Brain microvascular endothelial cell (primary cell): ENCODE results near the gene KANK4.
A peak's percentile ranks its signal among the peaks of the same experiment; 100 is the strongest.

ENCODE experiments used
- DNase-seq: peaks from one replicate; pipeline ENCODE4 v3.0.0-alpha.2; 2020
- H3K27ac ChIP-seq: fragments of 250-450 bp; sonication (Bioruptor Pico); 2 replicates; pipeline ENCODE4 v1.5.1; 2020; ENCODE audit warnings: mild to moderate bottlenecking, moderate library complexity
- H3K27me3 ChIP-seq: fragments of 250-450 bp; sonication (Bioruptor Pico); replicated peaks from 2 replicates; pipeline ENCODE4 v1.5.1; 2020; ENCODE audit warnings: mild to moderate bottlenecking
- H3K36me3 ChIP-seq: fragments of 250-450 bp; sonication (Bioruptor Pico); replicated peaks from 2 replicates; pipeline ENCODE4 v1.5.1; 2020; ENCODE audit warnings: mild to moderate bottlenecking
- H3K4me3 ChIP-seq: 2 replicates; pipeline ENCODE4 v1.5.1; 2011; ENCODE audit warnings: low read depth, mild to moderate bottlenecking, control low read depth, low read length, moderate library complexity
- CTCF ChIP-seq: IDR thresholded peaks from 2 replicates; pipeline ENCODE4 v1.5.1; 2011; ENCODE audit warnings: low read depth, mild to moderate bottlenecking, moderate library complexity, low read length, control low read depth, inconsistent platforms; ENCODE audit errors: missing control alignments
- in situ Hi-C: cut with HindIII; loops from 2 replicates; pipeline ENCODE4 v1.10.0; 2017; ENCODE audit warnings: low sequenced_read_pairs, low pct_ligation_motif_present

The KANK4 gene

GRCh38 chr1:62342270-62342669, 23.0 kb upstream of the KANK4 start:
- in situ Hi-C loops, result no loop called here
- H3K27me3 ChIP-seq, result no peaks in the 10 kb centered on the region

DNA sequence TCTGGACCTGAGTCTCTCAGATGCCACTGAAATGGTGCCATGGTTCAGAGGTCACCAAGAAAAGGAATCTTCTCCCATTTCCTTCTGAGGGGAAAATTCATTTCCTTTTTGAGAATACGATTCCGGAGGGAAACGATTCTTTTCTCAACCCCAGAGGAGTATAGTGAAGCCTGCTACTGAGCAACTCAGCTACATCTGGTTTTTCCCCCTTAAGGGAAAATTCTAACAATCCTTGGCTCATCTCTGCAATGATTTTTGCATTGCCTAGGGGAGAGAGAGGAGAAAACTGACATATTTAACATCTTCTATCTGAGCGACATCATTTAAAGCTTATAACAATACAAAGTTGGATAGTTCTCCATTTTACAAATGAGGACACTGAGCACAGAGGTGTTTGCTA, 22.4 kb upstream of the KANK4 start:
- no peak overlapping the region for H3K27ac ChIP-seq
- DNase-seq, result no peak
- in situ Hi-C loops, result no loop called here
- H3K27me3 ChIP-seq, result no peaks in the 10 kb centered on the region
- no peak for TF ChIP-seq CTCF
- H3K4me3 ChIP-seq, result no peak overlapping the region
- H3K36me3 ChIP-seq, result no peaks in the 10 kb centered on the region

More at GRCh38 chr1:62342270-62342669, 23.0 kb upstream of the KANK4 start:
- Histone ChIP-seq H3K36me3 (no peaks in the 10 kb centered on the region), H3K4me3 (no peak overlapping the region), H3K27ac (no peak overlapping the region)
- no peak for DNase-seq
- TF ChIP-seq CTCF, result no peak

DNA sequence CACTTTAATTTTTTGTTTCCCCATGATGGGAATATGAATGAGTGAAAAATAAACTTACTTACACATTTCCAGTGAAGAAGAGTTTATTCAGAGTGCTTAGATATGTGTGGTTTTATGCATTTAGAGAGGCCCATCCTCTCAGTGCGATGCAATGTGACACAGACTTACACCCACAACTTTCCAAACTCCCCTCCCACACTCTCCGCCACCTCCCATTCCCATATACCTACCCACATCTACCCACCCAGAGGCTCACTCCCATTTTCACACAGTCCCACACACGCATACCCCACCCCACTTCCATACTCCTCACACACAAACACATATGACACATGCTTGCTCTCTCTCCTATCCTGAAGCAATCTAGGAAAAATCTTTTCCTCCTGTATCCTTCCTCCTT, 21.9 kb upstream of the KANK4 start:
- no peak for TF ChIP-seq CTCF
- H3K27me3 ChIP-seq, result no peaks in the 10 kb centered on the region
- H3K36me3 ChIP-seq, result no peaks in the 10 kb centered on the region
- no peak for DNase-seq
- no peak overlapping the region for H3K4me3 ChIP-seq
- in situ Hi-C loops, result no loop called here
- no peak overlapping the region for H3K27ac ChIP-seq

- TF ChIP-seq CTCF, result peak; percentile 52
- peak; percentile 10 for DNase-seq
- Histone ChIP-seq H3K27ac (no peak overlapping the region), H3K36me3 (no peaks in the 10 kb centered on the region), H3K27me3 (no peaks in the 10 kb centered on the region), H3K4me3 (no peak overlapping the region)
- in situ Hi-C loops, result no loop called here
Measured at GRCh38 chr1:62337706-62338631, 18.7 kb upstream of the KANK4 start.

DNA sequence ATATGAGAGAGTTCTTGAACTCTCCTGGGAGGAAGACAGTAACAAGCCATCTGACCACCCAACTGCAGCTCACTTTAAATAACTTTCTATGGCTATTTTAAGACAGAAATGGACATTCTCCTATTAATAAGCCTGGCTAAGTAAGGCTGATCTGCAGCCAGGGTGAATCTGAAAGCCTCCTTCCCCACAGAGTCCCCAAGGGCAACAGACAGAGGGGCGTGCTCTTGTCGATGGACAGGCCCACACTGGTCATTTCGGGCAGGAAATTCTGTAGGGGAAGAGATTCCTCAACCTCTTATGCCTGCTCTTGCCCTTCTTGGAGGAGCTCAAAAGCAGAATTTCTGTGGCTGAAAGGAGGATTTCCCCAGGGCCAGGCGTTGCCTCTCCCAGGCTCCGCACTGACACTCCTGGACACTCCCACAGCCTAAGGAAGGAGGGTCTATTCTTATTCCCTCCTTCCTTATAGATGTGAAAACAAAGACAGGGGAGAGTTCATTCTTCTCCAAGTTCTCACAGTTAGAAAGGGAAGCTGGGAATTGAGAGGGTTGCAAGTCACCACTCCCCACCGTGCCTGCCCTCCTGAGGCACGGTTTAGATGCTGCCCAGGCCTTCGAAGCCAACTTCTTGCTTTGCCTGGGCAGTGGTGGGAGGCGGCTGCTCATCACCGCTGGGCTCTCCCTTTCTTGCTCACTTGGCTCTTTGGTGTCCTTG, 17.9 kb upstream of the KANK4 start:
- no peak for TF ChIP-seq CTCF
- H3K4me3 ChIP-seq, result no peak overlapping the region

More for the DNA sequence above, 17.9 kb upstream of the KANK4 start:
- Histone ChIP-seq H3K27me3 (no peaks in the 10 kb centered on the region), H3K36me3 (no peaks in the 10 kb centered on the region), H3K27ac (no peak overlapping the region)
- DNase-seq, result no peak
- in situ Hi-C loops, result no loop called here
